ENCODE measurements around the gene GPR37L1.

Gene GPR37L1

GRCh38 chr1:202122639-202123335 lies at the start of gene GPR37L1:
Gene GPR37L1, plus strand, starts transcription at chr1:202122917. Its CDS starts 47 bp downstream, at chr1:202122964.
- no peak within 1 kb of the TSS for H3K4me3 ChIP-seq (ENCODE audit: low read length)
- no peak for DNase-seq (ENCODE audit: low read depth)
- TF ChIP-seq CTCF (conservative IDR thresholded peaks at IDR 0.05; ENCODE audit: low read length) = peak; percentile 42

- H3K4me3 ChIP-seq (ENCODE audit: low read length) = no peak overlapping the region
- no peak for TF ChIP-seq CTCF (conservative IDR thresholded peaks at IDR 0.05; ENCODE audit: low read length)
- DNase-seq (ENCODE audit: low read depth) = no peak
These were observed 49.5 kb upstream of the GPR37L1 start for GRCh38 chr1:202073206-202073605.

GRCh38 chr1:202074985-202075384 lies 47.7 kb upstream of the GPR37L1 start:
- TF ChIP-seq CTCF (conservative IDR thresholded peaks at IDR 0.05; ENCODE audit: low read length) = no peak
- no peak for DNase-seq (ENCODE audit: low read depth)
- no peak overlapping the region for H3K4me3 ChIP-seq (ENCODE audit: low read length)

- no peak for TF ChIP-seq CTCF (conservative IDR thresholded peaks at IDR 0.05; ENCODE audit: low read length)
- H3K4me3 ChIP-seq (ENCODE audit: low read length) = no peak overlapping the region
- DNase-seq (ENCODE audit: low read depth) = no peak
These were observed 47.3 kb upstream of the GPR37L1 start for GRCh38 chr1:202075389-202075788.

- no peak for TF ChIP-seq CTCF (conservative IDR thresholded peaks at IDR 0.05; ENCODE audit: low read length)
- H3K4me3 ChIP-seq (ENCODE audit: low read length) = no peak overlapping the region
- no peak for DNase-seq (ENCODE audit: low read depth)
These were observed 46.6 kb upstream of the GPR37L1 start for GRCh38 chr1:202076050-202076511.

GRCh38 chr1:202078241-202078640 lies 44.5 kb upstream of the GPR37L1 start:
- no peak for TF ChIP-seq CTCF (conservative IDR thresholded peaks at IDR 0.05; ENCODE audit: low read length)
- no peak overlapping the region for H3K4me3 ChIP-seq (ENCODE audit: low read length)
- DNase-seq (ENCODE audit: low read depth) = no peak

- TF ChIP-seq CTCF (conservative IDR thresholded peaks at IDR 0.05; ENCODE audit: low read length) = no peak
- no peak for DNase-seq (ENCODE audit: low read depth)
- no peak overlapping the region for H3K4me3 ChIP-seq (ENCODE audit: low read length)
These were observed 40.7 kb upstream of the GPR37L1 start for GRCh38 chr1:202081992-202082391.

Data from AG10803 (cell line).